Cerebellar nuclear complex (tissue), 1 donor: ENCODE measurements around the gene R3HDM2.

Source experiments
- DNase-seq, 2 experiments: peaks; one replicate each; lab custom pipeline; 2025; lab: John Stamatoyannopoulos, UW

R3HDM2 gene

GRCh38 chr12:57266681-57267080, 164.2 kb downstream of the R3HDM2 start:
- DNase-seq: no peak

- no peak for DNase-seq
Observed at GRCh38 chr12:57263096-57263495, 167.7 kb downstream of the R3HDM2 start.

- no peak for DNase-seq
Observed at GRCh38 chr12:57262126-57262822, 168.6 kb downstream of the R3HDM2 start.

- DNase-seq: peak; percentile 6 to 60
Observed at GRCh38 chr12:57261428-57261865, 169.4 kb downstream of the R3HDM2 start.

- DNase-seq: no peak
Observed at GRCh38 chr12:57260366-57260765, 170.5 kb downstream of the R3HDM2 start.

GRCh38 chr12:57258977-57259970, 171.6 kb downstream of the R3HDM2 start:
- DNase-seq: no peak

- DNase-seq: no peak
Observed at GRCh38 chr12:57255916-57256315, 174.9 kb downstream of the R3HDM2 start.

- no peak for DNase-seq
Observed at GRCh38 chr12:57254506-57255280, 176.2 kb downstream of the R3HDM2 start.

- no peak for DNase-seq
Observed at GRCh38 chr12:57250956-57251355, 179.9 kb downstream of the R3HDM2 start, which contains the start of gene STAC3. Gene STAC3 (minus strand): TSS chr12:57251187. CDS start chr12:57249636, 1,551 bp downstream.

GRCh38 chr12:57250541-57250940, 180.3 kb downstream of the R3HDM2 start:
- no peak for DNase-seq

- no peak for DNase-seq
Observed at GRCh38 chr12:57248934-57249742, 181.7 kb downstream of the R3HDM2 start.

- no peak for DNase-seq
Observed at GRCh38 chr12:57247041-57247440, 183.8 kb downstream of the R3HDM2 start.

GRCh38 chr12:57244312-57244696, 186.5 kb downstream of the R3HDM2 start:
- DNase-seq: no peak

- peak in 1 of 2 experiments; percentile 36 for DNase-seq
Observed at GRCh38 chr12:57243521-57244311, 187.1 kb downstream of the R3HDM2 start.

GRCh38 chr12:57242691-57243454, 188.0 kb downstream of the R3HDM2 start:
- DNase-seq: peak; percentile 59 to 67

GRCh38 chr12:57242329-57242690, 188.5 kb downstream of the R3HDM2 start:
- peak; percentile 65 to 89 for DNase-seq

GRCh38 chr12:57241402-57242310, 189.2 kb downstream of the R3HDM2 start:
- DNase-seq: no peak

GRCh38 chr12:57240926-57241401, 189.9 kb downstream of the R3HDM2 start:
- DNase-seq: no peak
